C4-2B (cell line): Measurements from ENCODE around the gene WDR74.

Experiments
- H3K27ac ChIP-seq: fragments of 450-650 bp; 2 replicates; pipeline ENCODE4 v1.5.1; 2017
- CTCF ChIP-seq: fragments of 450-650 bp; conservative IDR thresholded peaks from 2 replicates; pipeline ENCODE4 v1.5.1; 2017; ENCODE audit warnings: mild to moderate bottlenecking
- ZFX ChIP-seq: fragments of 450-650 bp; IDR thresholded peaks from 2 replicates; pipeline ENCODE4 v1.6.1; 2017

The WDR74 gene

GRCh38 chr11:62786318-62787004 lies 52.9 kb downstream of the WDR74 start:
- peak overlapping the region; percentile 91 for H3K27ac ChIP-seq
- TF ChIP-seq CTCF = peak; percentile 99
- TF ChIP-seq ZFX = no peak; the same call in 1 of the 2 replicates
